Ishikawa (cell line): ENCODE measurements around the gene CYBA.

Experiments used
- CEBPB ChIP-seq: IDR thresholded peaks from 2 replicates; pipeline ENCODE4 v1.6.1; 2012
- CREB1 ChIP-seq: IDR thresholded peaks from 2 replicates; pipeline ENCODE4 v1.6.1; 2012; ENCODE audit warnings: low read depth
- EP300 ChIP-seq: IDR thresholded peaks from 2 replicates; pipeline ENCODE4 v1.6.1; 2012; ENCODE audit warnings: borderline replicate concordance
- FOXM1 ChIP-seq: IDR thresholded peaks from 2 replicates; pipeline ENCODE4 v1.6.1; 2012; ENCODE audit warnings: low read depth, borderline replicate concordance
- RAD21 ChIP-seq: IDR thresholded peaks from 2 replicates; pipeline ENCODE4 v1.6.1; 2012; ENCODE audit warnings: low read depth
- TAF1 ChIP-seq: IDR thresholded peaks from 2 replicates; pipeline ENCODE4 v1.6.1; 2012; ENCODE audit warnings: low read depth, mild to moderate bottlenecking
- TEAD4 ChIP-seq: IDR thresholded peaks from 2 replicates; pipeline ENCODE4 v1.6.1; 2012
- YY1 ChIP-seq: IDR thresholded peaks from 2 replicates; pipeline ENCODE4 v1.6.1; 2012; ENCODE audit warnings: low read depth
- TF ChIP-seq, protein P1 (sequence below): IDR thresholded peaks from 2 replicates; pipeline ENCODE4 v1.6.1; 2012; ENCODE audit warnings: low read depth, mild to moderate bottlenecking
- TF ChIP-seq, protein P2 (sequence below): IDR thresholded peaks from 2 replicates; pipeline ENCODE4 v1.6.1; 2012

DNA sequence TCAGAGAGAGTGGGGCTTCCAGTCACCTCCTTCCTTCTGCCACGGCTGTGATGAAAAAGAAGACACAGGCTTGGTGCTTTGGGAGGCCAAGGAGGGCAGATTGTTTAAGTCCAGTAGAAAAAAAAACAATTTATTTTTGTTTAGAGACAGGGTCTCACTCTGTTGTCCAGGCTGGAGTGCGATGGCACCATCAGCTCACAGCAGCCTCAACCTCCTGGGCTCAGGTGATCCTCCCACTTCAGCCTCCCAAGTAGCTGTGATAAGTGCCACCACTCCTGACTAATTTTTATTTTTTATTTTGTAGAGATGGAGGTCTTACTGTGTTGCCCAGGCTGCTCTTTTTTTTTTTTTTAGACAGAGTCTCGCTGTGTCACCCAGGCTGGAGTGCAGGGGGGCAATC, 14.7 kb upstream of the CYBA start:
- TF ChIP-seq EP300 (no peak), FOXM1 (no peak), YY1 (no peak), TAF1 (no peak), RAD21 (no peak), TEAD4 (no peak), CREB1 (no peak), CEBPB (no peak)
- TF ChIP-seq, protein P1, sequence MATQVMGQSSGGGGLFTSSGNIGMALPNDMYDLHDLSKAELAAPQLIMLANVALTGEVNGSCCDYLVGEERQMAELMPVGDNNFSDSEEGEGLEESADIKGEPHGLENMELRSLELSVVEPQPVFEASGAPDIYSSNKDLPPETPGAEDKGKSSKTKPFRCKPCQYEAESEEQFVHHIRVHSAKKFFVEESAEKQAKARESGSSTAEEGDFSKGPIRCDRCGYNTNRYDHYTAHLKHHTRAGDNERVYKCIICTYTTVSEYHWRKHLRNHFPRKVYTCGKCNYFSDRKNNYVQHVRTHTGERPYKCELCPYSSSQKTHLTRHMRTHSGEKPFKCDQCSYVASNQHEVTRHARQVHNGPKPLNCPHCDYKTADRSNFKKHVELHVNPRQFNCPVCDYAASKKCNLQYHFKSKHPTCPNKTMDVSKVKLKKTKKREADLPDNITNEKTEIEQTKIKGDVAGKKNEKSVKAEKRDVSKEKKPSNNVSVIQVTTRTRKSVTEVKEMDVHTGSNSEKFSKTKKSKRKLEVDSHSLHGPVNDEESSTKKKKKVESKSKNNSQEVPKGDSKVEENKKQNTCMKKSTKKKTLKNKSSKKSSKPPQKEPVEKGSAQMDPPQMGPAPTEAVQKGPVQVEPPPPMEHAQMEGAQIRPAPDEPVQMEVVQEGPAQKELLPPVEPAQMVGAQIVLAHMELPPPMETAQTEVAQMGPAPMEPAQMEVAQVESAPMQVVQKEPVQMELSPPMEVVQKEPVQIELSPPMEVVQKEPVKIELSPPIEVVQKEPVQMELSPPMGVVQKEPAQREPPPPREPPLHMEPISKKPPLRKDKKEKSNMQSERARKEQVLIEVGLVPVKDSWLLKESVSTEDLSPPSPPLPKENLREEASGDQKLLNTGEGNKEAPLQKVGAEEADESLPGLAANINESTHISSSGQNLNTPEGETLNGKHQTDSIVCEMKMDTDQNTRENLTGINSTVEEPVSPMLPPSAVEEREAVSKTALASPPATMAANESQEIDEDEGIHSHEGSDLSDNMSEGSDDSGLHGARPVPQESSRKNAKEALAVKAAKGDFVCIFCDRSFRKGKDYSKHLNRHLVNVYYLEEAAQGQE: no peak
- TF ChIP-seq, protein P2, sequence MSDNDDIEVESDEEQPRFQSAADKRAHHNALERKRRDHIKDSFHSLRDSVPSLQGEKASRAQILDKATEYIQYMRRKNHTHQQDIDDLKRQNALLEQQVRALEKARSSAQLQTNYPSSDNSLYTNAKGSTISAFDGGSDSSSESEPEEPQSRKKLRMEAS: no peak
